Stimulated activated CD8-positive, alpha-beta memory T cell treated with anti-CD3 and anti-CD28 coated beads, Interleukin-4, amount 100 ng/mL, for 4 hours (primary cell): ENCODE results near the gene RHBDD3.
"Not testable (repeated sequence)": the region's sequence is repeated elsewhere in the genome, so short reads cannot be mapped to it uniquely, and the experiment has no call there.

ENCODE experiments used
- DNase-seq, 2 donors: peaks; one replicate each; pipeline ENCODE4 v3.0.0-alpha.2; 2020; ENCODE audit warnings: low read depth in 2 of 2, low spot score in 1 of 2

The RHBDD3 gene

DNA sequence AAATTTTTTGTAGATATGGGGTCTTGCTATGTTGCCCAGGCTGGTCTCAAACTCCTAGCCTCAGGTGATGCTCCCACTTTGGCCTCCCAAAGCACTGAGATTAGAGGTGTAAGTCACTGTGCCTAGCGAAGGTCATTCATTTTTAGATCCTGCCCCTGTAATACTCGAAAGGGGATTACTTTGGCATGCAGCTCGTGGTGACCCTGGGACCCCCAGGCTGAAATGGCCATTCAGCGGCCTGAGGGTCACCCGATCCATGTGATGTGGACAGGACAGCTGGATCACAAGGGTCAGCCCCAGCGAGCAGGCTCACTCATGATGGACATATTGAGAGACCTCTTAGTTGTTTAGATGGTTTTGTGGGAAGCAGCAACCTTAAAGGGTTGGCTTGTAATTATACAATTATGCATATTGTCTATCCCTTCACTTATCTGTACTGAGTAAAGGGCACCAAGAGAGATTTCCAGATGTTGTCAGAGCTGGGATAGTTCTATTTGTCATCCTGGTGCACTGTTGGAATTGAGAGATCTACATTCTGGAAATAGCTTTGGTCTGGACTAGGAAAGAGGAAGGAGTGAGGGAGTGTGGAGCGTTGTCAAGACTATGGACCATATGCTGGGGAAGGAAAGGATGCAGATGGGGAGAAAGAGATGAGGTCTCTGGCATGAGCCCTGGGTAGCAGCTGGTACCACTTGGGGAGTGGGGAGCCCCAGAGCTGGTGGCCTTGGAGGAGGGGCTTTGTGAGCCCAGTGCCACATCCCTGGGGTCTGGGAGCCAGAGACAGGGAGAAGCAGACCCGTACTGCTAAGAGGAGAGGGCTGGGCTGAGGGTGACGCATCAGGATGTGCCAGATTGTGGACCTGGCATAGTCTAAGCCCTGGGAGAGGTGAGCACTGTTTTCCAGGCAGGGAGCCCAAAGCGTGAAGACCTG, 15.5 kb downstream of the RHBDD3 start:
- no peak for DNase-seq

DNA sequence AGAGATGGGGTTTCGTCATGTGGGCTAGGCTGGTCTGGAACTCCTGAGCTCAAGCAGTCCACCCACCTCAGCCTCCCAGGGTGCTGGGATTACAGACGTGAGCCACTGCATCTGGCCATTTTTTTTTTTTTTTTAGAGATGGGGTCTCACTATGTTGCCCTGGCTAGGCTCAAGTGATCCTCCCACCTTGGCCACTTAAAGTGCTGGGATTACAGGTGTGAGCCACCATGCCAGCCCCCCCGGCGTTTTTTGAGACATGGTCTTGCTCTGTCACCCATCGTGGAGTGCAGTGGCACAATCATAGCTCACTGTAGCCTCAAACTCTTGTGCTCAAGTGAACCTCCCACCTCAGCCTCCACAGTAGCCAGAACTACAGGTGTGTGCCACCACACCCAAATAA, 16.5 kb downstream of the RHBDD3 start:
- DNase-seq, result no peak

DNA sequence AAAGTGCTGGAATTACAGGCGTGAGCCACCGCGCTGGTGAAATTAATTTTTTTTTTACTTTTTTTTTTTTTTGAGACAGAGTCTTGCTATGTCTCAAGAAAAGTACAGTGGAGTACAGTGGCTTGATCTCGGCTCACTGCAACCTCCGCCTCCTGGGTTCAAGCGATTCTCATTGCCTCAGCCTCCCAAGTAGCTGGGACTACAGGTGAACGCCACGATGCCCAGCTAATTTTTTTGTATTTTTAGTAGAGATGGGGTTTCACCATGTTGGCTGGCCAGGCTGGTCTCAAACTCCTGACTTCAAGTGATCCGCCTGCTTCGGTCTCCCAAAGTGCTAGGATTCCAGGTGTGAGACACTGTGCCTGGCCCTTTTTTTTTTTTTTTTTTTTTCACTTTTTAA, 19.9 kb downstream of the RHBDD3 start:
- not testable (repeated sequence) for DNase-seq

DNA sequence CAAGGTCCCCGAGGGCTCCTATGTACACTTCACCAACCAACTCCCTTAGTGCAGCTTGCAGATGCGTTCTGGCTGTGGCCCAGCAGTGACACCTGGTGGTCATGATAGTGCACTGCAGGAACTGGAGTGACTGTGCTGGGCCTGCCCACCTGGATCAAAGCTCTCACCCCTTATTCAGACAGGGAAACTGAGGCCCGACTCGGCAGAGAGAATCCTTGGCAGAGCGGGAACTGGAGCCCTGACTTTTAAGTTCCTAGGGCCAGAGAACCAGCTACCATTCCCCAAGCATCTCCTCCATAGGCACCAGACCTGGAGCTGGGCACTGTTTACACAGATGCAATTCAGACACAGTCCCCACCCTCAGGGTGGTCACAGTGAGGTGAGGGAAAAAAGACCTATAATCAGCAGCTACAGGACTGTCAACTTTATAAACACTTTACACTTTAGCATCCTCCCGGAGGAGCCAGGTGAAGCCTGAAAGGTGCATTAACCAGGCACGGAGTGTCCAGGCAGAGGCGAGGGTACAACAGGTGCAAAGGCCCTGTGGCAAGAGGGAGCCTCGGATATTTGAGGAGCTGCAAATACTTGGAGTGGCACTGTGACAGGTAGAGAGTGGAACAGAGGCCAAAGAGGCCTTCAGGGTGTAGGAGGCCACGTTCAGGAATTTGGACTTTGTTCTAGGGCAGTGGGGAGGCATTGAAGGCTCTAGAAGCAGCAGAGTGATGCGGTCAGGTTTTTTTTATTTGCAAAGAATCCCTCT, 22.0 kb downstream of the RHBDD3 start:
- DNase-seq, result peak; percentile 42 to 49

DNA sequence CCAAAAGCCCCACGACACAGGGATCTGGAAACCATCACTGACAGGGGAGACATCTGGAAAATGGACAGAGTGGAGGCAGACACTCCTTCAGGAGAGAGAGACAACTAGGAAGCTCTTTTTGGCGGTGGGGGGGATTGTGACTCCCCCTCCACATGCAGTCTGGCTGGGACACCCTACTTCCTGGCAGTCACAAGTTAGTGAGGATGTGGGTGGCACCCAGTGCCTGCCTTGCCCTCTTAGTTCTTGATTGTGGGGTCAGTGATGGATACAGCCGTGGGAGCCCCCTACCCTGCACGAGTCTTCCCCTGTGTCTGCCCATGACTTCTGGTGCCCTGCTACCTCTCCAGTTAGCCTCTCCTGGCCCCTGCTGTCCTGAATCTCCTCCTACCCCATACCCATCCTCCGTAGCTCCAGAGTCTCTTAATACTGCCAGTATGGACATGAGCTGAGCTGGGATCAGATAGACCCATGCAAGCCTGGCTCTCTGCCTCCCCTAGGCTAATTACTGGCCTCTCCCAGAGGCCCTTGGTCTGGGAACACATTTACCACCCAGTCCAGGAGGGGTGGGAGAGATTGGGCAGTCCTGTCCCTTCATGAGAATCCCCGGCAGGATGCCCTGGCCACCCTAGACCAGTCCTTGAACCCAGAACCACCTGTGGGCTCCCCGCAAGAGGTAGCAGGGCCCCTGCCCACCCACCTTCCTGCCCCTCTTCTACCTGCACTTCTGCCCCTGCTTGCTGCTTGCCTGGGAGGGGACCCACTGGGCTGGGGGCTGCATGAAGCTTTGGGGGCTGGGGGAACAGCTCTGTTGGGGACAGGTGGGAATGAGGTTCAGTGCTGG, 22.8 kb downstream of the RHBDD3 start:
- DNase-seq, result no peak

DNA sequence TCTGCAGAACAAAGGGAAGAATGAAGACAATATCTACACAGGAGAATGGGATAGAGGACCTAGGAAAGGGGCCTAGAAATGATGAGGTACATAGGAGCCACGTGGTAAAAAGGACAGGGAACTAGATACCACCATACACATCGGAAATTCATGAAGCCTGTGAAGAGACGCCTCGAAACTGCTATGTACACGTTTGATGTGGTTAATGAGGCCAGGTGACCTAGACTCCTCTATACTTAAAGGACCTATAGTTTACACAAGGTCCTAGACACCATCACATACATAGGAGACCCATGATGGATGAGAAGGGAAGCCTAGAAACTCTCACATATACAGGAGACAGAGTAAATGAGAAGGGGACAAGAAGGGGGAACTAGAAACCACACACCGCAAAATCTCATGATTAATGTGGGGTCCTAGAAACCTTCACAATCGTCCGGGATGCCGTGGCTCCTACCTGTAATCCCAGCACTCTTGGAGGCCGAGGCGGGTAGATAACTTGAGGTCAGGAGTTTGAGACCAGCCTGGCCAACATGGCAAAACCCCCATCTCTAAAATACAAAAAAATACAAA, 23.8 kb downstream of the RHBDD3 start:
- DNase-seq, result no peak

DNA sequence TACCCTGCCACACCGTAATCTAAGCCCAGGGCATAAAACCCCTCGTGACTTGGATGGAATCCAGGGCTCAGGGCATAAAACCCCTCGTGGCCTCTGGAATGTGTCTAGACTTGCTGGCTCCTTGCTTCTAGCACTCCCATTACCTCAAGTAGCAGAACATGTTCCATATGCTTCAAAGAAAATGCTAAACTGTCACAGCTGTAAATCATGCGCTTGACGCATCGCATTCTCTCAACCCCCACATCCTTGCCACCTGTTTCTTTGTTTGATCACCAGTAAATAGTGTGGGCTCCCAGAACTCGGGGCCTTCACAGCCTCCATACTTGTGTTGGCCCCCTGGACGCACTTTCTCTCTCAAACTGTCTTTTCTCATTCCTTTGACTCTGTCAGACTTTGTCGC, 27.3 kb downstream of the RHBDD3 start:
- not testable (repeated sequence) for DNase-seq

DNA sequence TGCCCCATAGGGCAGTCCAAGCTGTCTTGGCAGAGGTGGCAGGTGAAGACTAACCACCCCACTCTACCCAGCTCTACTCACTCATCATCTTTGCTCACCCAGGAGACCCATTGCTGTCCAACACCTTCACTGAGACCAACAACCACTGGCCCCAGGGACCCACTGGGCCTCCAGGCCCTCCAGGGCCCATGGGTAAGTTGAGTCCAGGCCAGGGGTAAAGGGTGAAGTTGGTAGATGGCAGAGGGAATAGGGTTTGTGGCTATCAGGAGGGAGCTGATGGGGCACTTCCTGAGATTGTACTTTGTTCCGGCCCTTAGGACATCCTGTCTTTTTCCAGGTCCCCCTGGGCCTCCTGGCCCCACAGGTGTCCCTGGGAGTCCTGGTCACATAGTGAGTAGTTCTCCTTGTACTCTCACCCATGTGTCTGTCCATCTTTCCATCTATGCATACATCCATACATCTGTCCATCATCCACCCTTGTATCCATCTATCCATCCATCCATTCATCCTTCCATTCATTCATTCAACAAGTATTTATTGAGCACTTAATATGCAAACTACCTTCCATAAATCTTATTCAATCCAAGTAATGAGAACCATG, 34.4 kb downstream of the RHBDD3 start:
- DNase-seq, result no peak

DNA sequence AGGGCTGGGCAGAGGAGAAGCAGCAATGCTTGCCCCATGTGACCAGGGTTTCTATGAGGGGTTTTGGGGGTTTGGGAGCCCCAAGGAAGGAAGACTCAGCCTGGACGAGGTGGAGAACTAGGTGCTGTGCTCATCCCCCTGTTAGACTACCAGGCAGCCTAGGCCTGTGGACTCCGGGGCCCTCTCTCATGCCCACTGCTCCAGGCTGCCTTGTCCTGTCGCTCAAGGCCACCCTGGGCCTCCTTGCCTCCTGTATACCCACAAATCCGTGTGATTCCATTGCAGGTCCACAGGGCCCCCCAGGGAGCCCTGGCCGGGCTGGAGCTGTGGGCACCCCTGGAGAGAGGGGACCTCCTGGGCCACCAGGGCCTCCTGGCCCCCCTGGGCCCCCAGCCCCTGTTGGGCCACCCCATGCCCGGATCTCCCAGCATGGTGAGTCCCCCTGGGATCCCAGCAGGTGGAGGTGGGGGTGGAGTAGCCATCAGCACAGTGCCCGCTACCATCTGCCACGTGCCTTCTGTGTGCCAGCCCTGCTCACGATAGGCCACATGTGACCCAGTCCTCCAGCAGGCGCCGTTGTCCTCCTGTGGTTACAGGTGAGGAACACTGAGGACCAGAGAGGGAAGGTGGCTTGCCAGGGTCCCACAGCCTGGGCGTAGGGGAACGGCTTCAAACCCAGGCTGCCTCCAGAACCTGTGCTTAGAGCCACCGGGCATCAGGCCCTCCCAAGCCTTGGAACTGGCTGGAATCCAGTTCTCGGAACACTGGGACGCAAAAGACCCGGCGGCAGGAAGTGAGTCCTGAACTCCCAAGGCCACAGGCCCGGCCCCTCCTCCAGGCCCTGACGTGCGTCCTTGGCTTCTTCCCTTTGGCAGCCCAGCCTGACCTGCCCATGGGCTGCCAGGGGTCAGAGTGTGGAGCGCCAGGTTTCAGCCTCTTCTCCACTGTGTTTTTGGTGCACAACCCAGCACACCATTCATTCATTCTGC, 35.5 kb downstream of the RHBDD3 start:
- DNase-seq, result no peak

DNA sequence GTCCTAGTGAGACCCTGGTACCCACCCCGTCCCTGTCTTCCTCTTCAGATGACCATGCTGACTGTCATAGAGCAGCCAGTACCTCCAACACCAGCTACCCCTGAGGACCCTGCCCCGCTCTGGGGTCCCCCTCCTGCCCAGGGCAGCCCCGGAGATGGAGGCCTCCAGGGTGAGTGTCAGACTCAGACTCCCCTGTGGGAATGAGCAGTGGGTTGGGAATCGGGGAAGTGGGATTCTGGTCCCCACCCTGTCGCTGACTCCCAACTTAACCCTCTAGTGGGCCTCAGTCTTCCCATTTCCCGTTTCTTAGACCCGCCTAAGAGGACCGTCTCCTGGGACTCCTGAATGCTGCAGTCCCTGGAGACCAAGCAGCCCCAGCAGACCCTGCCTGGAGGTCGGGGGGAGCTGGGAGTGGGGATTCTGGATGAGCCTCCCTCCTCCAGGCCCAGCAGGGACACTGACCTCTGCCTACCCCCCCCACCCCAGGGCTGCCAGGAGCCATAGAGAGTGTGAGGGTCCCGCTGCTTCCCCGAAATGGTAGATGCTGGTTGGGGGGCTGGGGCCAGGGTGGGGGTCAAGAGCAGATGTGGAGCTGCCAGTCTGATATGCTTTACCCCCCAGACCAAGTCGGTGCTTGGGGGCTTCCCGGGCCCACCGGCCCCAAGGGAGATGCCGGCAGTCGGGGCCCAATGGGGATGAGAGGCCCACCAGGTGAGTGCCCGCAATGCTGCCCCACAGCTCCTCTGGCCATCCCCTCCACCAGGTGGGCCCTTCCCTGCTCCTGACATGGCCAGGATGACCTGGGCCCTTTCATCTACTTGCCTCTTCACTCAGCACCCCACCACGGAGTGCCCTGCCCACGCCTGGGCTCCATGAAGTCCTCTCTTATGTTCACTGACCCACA, 36.6 kb downstream of the RHBDD3 start:
- no peak for DNase-seq

DNA sequence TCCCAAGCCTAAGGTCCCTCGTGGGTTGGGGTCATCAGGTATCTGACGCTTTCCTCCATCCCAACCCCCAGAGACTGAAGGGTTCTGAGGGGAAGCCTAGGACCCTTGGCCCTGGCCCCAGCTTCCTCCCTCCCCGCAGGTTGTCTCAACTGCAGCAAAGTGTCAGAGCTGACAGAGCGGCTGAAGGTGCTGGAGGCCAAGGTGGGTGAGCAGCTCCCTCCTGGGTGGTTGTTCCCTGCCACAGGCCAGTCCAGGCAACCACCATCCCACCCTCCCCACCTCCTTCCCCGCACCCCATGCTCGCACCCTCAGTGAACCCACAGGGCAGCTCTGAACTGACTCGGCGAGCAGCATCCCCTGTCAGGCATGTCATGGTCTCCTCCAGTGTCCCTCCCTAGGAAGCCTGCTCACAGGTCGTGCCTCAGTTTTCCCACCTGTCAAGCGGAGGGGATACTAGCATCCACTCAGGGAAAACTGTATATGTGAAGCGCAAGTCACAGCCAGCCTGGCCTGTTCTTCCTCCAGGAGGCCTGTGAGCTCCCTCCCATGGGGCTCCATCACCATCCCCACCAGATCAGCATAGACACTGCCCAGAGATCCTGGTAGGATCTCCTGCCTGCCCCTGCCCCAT, 41.3 kb downstream of the RHBDD3 start:
- no peak for DNase-seq

DNA sequence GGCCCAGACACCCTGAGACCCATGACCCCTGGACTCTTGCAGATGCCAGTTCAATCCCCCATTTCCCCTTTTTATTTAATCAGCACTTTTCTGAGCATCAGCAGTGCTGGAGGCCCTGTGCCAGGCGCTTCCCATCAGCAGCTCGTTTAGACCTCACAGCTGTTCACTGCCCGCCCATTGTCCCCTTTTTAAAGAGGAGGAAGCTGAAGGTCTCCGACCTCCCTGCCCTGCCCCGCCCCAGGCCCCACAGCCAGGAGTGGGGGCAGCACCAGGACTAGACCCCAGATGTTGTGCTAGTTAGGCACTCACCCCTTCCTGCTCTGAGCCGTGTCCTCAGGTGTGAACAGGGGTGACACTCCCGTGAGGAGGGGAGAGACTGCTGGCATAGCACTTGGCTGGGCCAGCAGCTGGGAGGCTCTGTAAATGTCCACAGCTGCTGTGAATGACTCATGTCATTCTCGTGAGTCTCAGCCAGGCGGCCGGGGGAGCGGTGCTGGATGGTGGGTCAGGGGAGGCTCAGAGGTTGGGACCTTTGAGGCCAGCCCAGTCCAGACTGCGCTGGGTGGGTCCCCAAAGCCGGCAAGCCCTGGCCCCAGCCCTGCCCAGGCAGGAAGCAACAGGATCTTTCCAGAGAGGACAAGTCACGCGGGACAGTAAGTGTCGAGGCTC, 42.2 kb downstream of the RHBDD3 start:
- DNase-seq, result no peak

DNA sequence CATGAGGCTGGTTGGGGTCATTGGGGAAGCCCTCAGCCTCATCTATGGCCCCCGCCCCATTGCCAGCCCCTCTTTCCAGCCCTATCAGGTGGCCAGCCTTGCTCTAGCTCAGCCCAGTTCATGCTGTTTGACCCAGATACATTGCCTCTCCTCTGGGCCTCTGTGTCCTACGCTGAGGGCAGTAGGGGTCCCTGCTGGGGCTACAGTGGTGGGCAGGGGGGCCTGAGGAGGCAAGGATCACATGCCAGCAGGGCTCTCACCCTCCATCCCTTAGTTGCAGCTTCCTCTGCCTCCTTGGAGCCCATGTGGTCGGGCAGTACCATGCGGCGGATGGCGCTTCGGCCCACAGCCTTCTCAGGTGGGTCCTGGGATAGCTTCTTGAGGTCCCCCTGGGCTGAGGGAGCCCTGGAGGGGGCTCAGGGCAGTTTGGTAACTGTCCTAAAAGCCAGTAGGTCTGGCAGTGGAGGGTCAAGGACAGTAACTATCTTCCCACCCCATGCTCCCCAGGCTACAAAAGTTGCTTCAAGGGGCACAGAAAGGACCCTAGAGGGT, 42.8 kb downstream of the RHBDD3 start:
- DNase-seq, result no peak

DNA sequence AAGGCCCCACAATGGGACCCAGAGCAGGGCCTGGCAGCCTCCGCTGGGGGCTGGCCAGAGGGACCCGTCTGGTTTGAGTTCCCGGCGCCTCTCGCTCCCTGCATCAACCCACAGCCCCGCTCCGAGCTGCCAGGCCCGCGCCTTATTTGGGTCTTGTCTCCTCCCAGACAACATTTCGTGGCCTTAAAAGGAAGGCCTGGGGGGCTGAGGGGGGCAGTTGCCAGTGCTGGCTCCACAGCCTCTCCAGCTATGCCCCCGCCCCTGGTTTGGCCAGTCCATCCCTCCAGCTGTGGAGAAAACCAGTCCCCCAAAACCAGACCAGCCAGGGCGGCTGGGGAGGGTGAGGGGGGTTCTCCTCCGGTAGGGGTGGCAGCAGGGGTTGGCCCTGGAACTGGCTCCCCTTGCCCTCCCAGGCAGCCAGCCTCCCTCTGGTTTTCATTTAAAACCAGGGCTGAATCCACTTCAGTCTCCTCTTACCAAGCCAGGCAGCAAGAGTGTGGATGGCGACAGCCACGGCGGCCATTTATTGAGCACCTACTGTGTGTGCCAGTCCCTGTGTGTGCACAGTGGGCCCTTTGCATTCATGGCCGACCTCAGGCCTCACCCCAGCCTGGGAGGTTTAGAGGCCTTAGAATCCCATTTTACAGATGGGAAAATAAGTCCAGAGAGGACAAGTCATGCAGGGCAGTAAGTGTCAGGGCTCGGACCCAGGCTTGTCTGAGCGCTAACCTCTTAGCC, 43.5 kb downstream of the RHBDD3 start:
- DNase-seq, result no peak

DNA sequence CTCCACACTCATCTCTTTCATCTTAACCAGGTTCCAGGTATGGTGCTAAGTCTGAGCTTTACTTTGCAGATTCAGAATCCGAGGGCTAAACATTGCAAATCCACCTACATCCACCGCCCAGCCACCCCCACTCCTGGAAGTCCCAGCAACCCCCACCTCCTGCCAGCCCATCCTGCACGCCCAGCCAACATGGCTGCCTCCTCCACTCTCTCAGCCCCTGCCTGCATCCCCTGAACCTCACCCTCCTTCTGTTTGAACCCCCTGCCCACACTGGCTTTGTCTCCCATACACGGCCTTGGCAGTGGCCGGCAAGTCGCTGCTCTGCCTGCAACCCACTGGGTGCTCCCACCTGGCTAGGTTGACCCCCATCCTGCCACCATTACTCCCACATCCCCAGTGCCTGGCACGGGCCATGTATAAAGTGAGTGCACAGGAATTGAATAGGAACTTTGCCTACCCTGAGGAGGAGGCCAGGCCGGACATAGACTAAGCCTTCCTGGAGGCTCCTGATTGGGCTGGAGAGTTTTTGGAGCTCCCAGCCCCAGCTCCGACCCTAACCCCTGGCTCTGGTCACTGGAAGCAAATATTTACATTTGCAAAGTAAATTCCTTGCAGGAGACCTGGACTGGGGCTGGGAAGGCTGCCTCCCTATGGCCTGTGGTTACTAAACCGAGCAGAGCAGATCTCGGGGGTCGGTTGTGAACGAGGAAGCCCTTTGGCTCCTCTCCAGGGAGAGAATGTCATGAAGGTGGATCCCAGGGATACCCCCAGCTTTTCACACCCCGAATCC, 47.7 kb downstream of the RHBDD3 start:
- no peak for DNase-seq

DNA sequence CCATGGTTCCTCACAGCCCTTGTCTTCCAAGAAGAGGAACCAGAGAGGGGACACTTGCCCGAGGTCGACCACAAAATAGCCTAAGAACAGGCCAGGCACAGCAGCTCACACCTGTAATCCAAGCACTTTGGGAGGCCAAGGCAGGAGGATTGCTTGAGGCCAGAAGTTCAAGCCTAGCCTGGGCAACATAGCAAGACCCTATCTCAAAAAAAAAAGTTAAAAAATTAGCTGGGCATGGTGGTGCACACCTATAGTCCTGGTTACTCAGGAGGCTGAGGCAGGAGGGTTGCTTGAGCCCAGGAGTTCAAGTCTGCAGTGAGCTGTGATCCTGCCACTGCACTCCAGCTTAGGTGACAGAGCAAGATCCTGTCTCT, 48.4 kb downstream of the RHBDD3 start:
- DNase-seq, result not testable (repeated sequence)
